Tongue (tissue), 2 donors: Measurements from ENCODE around the gene TMEM117. TPM values are rescaled to one million over a fixed set of nuclear protein-coding genes. Genes with fewer than 3 reads are reported as not detected.
A peak's percentile ranks its signal among the peaks of the same experiment; 100 is the strongest.
"Not testable (repeated sequence)": the region's sequence is repeated elsewhere in the genome, so short reads cannot be mapped to it uniquely, and the experiment has no call there.

Experiments used
- DNase-seq: peaks from one replicate; pipeline ENCODE4 v3.0.0-alpha.2; 2015
- total RNA-seq: library from RNA; depleted of rRNA; stranded (reverse); fragments of >200 nt; gene quantifications from one replicate; pipeline ENCODE4 v1.2.3, GENCODE V29; 2014

Gene TMEM117
- total RNA-seq, 1 donor from 2014 or later, result 19.6 TPM

GRCh38 chr12:44313188-44313587, 477.3 kb downstream of the TMEM117 start:
- no peak for DNase-seq

GRCh38 chr12:44314007-44314500, 478.2 kb downstream of the TMEM117 start:
- DNase-seq, result no peak

DNA sequence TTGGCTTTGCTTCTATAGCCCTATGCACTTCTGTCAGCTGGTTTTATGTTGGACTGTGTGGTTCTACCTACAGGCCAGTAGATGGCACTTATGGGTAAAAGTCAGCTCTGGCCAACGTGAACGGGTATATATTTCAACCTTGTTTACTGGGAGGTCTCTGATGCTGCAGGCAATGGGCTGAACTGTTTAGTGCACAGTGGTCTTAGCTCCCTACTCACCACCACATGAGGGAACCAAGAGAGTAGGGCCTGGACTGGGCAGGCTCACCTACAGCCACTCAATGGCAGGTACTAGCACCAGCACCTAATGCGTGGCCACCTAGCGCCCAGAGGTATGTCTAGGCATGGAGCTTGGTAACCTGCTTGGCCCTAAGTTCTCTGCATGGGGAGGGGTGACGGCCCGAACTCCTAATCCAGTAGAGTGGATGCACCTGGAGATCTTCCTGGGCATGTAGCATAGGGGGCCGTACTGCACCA, 481.8 kb downstream of the TMEM117 start:
- peak; percentile 41 for DNase-seq

DNA sequence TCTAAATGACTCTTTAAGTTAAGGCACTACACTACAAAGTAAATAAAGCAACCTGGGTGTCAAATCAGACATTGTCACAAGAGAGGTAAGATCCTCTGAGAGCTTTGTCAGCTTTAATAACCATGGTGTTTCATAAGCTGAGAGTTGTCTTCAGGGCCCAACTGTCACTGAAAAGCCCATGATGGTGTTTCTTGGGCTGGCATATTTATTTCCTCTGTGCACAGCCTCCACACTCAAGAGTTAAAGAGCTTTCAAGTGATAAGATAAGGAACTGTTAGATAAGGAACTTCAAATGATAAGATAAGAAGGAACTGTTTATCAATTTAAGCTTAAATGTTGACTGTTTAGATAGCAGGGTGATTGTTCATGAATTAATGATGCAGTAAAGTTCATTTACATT, 495.4 kb downstream of the TMEM117 start:
- DNase-seq, result no peak

DNA sequence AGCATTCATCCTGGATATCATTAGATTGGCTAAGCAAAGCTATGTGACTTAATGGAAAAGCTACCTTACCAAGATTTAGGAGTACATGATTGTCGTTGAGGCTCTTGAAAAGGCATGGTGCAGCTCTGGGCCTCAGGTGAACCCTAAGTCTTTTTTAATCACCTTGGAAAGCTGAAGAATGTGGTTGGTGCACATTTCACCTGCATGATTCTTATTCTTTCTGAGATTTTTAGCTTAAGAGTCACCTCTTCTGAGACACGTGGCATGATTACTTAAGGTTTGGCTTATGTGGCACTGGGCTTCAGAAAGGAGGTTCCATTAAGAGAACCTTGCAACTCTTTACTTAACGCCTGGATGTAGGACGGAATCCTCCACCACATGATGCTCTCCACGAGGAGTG, 498.5 kb downstream of the TMEM117 start:
- DNase-seq, result no peak

DNA sequence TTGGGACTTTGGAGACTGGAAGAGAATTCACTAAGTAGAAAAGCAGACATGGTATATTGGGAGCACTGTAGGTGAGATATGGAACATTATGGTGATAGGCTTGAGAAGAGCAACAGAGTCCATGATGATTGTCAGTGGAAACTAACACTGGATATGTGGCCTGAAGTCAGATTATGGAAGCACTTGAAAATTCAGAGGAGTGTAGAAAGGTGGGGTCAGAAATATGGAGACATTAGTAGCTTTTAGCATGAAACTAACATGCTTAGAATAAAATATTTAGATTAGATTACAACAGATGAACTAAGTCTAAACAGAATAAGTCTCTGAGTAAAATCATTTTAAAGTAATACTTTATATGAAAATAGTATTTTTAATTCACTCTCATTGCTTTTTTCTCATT, 499.1 kb downstream of the TMEM117 start:
- DNase-seq, result no peak

- DNase-seq, result no peak
Observed at GRCh38 chr12:44336577-44336976, 500.7 kb downstream of the TMEM117 start.

- DNase-seq, result no peak
Observed at GRCh38 chr12:44342371-44342770, 506.5 kb downstream of the TMEM117 start.

DNA sequence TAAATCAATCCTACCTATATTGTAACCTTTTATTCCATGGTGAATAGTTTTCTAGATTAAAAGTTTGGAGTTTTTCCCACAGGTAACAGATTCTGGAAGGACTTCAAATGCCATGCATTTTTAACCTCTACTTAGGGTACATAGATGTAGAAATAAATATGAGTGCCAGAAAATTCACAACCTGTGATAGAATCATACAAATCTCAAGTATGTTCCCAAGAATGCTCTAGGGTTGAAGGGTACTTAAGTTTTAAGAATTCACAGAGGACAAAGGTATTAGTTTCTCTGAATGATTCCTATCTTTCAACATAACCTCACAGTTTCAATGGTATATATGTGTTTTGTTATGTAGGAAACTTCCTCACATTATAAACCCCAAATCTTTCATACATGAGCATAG, 511.3 kb downstream of the TMEM117 start:
- DNase-seq, result no peak

- DNase-seq, result no peak
Observed at GRCh38 chr12:44357494-44357893, 521.6 kb downstream of the TMEM117 start.

DNA sequence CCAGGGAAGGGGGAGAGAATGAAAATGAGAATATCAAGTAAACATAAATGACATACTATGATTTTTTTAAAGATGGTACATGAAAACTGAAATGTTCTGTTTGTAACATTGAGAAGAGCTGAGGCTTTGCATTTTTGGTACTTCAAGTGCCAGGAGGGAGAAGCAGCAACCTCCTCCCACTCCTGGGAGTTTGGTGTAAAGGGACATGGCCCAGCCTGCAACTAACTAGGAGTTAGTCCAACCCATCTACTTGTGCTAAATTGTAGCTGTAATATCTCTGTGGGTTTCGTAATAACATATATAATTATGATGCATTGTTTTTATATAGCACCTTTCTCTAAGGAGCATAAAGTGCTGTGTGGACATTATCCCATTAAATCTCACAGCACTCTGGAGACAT, 522.8 kb downstream of the TMEM117 start:
- DNase-seq, result no peak

DNA sequence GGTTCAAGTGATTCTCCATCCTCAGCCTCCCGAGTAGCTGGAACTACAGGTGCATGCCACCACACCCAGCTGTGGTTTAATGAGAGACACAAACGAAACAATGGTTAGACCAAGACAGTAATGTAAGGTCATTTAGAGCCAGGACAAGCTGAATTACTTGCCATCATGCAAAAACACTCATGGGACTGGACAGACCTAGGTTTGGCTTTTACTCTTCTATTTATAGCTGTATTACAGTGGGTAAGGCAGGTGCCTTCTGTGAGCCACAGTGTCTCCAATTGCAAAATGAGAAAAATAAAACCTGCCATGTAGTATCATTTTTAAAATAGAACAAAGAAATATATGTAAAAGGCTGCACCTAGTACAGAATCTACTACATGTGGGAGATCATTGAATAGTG, 527.1 kb downstream of the TMEM117 start:
- no peak for DNase-seq

DNA sequence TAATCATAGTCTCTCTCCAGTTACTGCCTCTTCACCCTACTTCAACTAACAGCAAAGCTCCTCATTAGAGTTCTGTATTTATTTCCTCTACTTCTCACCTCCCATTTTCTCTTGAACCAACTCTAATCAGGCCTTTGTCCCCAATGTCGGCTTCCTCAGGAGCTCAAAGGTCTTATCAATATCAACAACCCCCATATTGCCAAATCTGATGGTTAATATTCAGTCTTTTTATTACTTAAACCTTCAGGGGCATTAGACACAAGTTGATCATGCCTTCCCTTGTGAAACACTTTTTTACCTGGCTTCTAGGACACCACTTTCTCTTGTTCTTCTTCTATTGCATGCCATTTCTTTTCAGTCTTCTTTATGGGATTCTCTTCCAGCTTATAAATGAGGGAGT, 531.3 kb downstream of the TMEM117 start:
- DNase-seq, result no peak

GRCh38 chr12:44367916-44368315, 532.0 kb downstream of the TMEM117 start:
- DNase-seq, result no peak

DNA sequence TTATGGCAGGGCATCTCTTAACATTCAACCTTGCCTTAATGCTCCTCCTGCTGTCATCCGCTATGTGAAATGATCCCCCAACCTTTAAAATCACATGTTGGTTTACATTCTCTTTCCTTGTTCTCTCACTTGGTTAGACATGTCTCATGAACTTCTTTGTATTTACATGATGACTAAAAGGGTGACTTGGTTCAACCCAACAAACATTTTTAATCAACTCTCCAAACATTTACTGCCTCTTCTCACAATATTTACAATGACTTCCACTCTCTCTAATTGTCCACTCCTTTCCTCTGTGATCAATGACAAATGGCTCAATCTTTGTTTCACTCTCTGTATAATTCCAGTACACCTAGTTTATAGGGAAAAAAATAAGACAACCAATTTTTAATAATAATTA, 534.1 kb downstream of the TMEM117 start:
- DNase-seq, result no peak

DNA sequence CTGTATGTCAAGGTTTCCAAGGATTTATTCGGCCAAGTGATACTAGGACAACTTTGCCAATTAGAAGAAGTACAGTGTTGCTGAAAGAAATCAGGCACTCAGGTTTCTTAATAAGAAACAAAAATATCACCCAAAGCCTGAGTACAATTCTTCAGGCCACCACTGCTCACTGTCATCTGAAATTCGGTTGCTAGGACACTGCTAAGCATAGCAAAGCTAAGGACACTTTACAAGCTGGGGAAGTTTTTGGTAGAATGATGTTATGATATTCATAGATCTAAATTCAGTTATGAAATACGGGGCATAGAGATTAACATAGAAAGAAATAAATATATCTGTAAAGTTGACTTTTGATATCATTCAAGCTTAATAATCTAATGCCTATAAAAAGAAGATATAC, 535.1 kb downstream of the TMEM117 start:
- no peak for DNase-seq

- DNase-seq, result no peak
Observed at GRCh38 chr12:44372259-44372658, 536.4 kb downstream of the TMEM117 start.

- no peak for DNase-seq
Observed at GRCh38 chr12:44375694-44376093, 539.8 kb downstream of the TMEM117 start.

- peak; percentile 67 for DNase-seq
Observed at GRCh38 chr12:44377443-44378187, 541.7 kb downstream of the TMEM117 start.

DNA sequence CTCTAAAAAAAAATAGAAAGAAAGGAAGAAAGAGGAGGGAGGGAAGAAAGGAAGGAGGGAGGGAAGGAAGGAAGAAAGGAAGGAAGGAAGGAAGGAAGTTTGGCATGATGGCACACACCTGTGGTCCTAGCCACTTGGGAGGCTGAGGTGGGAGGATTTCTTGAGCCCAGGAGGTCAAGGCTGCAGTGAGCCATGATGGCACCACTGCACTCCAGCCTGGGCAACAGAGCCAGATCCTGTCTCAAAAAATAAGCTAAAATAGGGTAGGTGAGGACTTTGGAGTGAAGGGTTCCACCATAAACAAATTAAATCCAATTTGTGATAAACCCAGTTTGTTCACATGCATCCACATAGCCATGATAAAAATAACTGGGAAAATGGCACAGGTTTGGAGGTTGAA, 543.2 kb downstream of the TMEM117 start:
- not testable (repeated sequence) for DNase-seq

GRCh38 chr12:44379831-44380230, 544.0 kb downstream of the TMEM117 start:
- peak; percentile 40 for DNase-seq

GRCh38 chr12:44380861-44381260, 545.0 kb downstream of the TMEM117 start:
- DNase-seq, result peak; percentile 34

- peak; percentile 19 for DNase-seq
Observed at GRCh38 chr12:44381341-44381740, 545.5 kb downstream of the TMEM117 start.

DNA sequence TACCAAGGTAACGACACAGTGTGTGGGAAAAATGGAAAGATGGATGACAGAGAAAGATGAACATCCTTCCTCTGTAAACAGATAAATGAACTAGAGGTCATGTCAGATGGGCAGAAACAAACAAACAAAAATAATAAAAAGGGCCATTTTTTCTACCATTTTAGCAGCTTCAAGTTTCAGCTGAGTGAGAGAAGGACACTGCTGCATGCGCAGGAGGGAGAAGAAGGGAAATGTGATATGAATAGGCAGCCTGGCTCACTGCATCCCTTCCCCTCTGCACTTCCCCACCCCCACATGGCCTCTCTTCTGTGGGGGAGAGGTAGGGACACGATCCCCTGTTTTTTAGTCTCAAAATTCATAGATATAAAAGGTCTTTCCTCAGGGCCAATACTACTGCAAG, 548.3 kb downstream of the TMEM117 start:
- no peak for DNase-seq
